RWPE2 (cell line): Measurements from ENCODE around the gene SDE2.
"Not testable (repeated sequence)": the region's sequence is repeated elsewhere in the genome, so short reads cannot be mapped to it uniquely, and the experiment has no call there.

ENCODE experiments used
- ATAC-seq: fragments of 200-7000 bp; cut with Tn5 transposase; 3 replicates; pipeline ENCODE4 v1.9.1; 2021; ENCODE audit warnings: low read depth
- DNase-seq: peaks from one replicate; pipeline ENCODE4 v3.0.0-alpha.2; 2020; ENCODE audit warnings: low spot score
- H3K27ac ChIP-seq: fragments of 450-650 bp; 2 replicates; pipeline ENCODE4 v1.5.1; 2017; ENCODE audit warnings: mild to moderate bottlenecking; ENCODE audit not compliant: poor library complexity, severe bottlenecking
- H3K27me3 ChIP-seq: fragments of 250-450 bp; sonication (Bioruptor Pico); 2 replicates; pipeline ENCODE4 v1.5.1; 2021; ENCODE audit warnings: mild to moderate bottlenecking, moderate library complexity; ENCODE audit not compliant: insufficient read depth, poor library complexity, severe bottlenecking
- H3K36me3 ChIP-seq: fragments of 250-450 bp; sonication (Bioruptor Pico); 2 replicates; pipeline ENCODE4 v1.5.1; 2020; ENCODE audit warnings: low read depth, mild to moderate bottlenecking, moderate library complexity
- H3K4me1 ChIP-seq: fragments of 250-450 bp; sonication (Bioruptor Pico); 2 replicates; pipeline ENCODE4 v1.5.1; 2021; ENCODE audit warnings: mild to moderate bottlenecking, moderate library complexity; ENCODE audit not compliant: insufficient read depth, poor library complexity, severe bottlenecking
- H3K4me3 ChIP-seq: fragments of 250-450 bp; sonication (Bioruptor Pico); 2 replicates; pipeline ENCODE4 v1.5.1; 2021; ENCODE audit warnings: mild to moderate bottlenecking, moderate library complexity; ENCODE audit not compliant: severe bottlenecking
- H3K9me3 ChIP-seq: fragments of 250-450 bp; sonication (Bioruptor Pico); 2 replicates; pipeline ENCODE4 v1.5.1; 2021; ENCODE audit warnings: mild to moderate bottlenecking, moderate library complexity; ENCODE audit not compliant: severe bottlenecking
- CTCF ChIP-seq: fragments of 450-650 bp; IDR thresholded peaks from one replicate; pipeline ENCODE4 v1.5.1; 2017; ENCODE audit warnings: mild to moderate bottlenecking, moderate library complexity; ENCODE audit not compliant: poor library complexity, severe bottlenecking

Gene SDE2

GRCh38 chr1:225943582-225943981, 55.6 kb downstream of the SDE2 start:
- ATAC-seq (no peak), DNase-seq (no peak)
- no peak for TF ChIP-seq CTCF
- no peaks in the 10 kb centered on the region for H3K36me3 ChIP-seq
- H3K4me3 ChIP-seq = no peak overlapping the region
- H3K4me1 ChIP-seq = no peaks in the 10 kb centered on the region
- H3K27ac ChIP-seq = no peak overlapping the region
- H3K27me3 ChIP-seq = no peaks in the 10 kb centered on the region
- no peaks in the 10 kb centered on the region for H3K9me3 ChIP-seq

- Histone ChIP-seq H3K4me3 (no peak overlapping the region), H3K4me1 (no peaks in the 10 kb centered on the region), H3K9me3 (no peaks in the 10 kb centered on the region), H3K36me3 (no peaks in the 10 kb centered on the region), H3K27ac (no peak overlapping the region), H3K27me3 (no peaks in the 10 kb centered on the region)
- DNase-seq (no peak), ATAC-seq (no peak)
- no peak for TF ChIP-seq CTCF
Observed at GRCh38 chr1:225942574-225942973, 56.6 kb downstream of the SDE2 start.

- no peak for ATAC-seq
- Histone ChIP-seq H3K27ac (no peak overlapping the region), H3K4me3 (no peak overlapping the region), H3K36me3 (no peaks in the 10 kb centered on the region), H3K4me1 (no peaks in the 10 kb centered on the region), H3K27me3 (no peaks in the 10 kb centered on the region), H3K9me3 (no peaks in the 10 kb centered on the region)
- no peak for DNase-seq
- TF ChIP-seq CTCF = no peak
Observed at GRCh38 chr1:225941942-225942222, 57.3 kb downstream of the SDE2 start.

- Histone ChIP-seq H3K4me1 (no peaks in the 10 kb centered on the region), H3K27me3 (no peaks in the 10 kb centered on the region), H3K9me3 (no peaks in the 10 kb centered on the region), H3K4me3 (no peak within 1 kb of the TSS), H3K27ac (no peak within 1 kb of the TSS), H3K36me3 (no peaks in the 10 kb centered on the region)
- no peak for ATAC-seq
- no peak for TF ChIP-seq CTCF
- no peak for DNase-seq
Observed at GRCh38 chr1:225941187-225941941, 57.8 kb downstream of the SDE2 start, which contains the start of gene LEFTY2. Gene LEFTY2, minus strand, starts transcription at chr1:225941220. Its CDS starts 80 bp downstream, at chr1:225941140.

GRCh38 chr1:225940385-225941151, 58.6 kb downstream of the SDE2 start:
- H3K4me3 ChIP-seq = no peak overlapping the region
- no peak for TF ChIP-seq CTCF
- H3K9me3 ChIP-seq = no peaks in the 10 kb centered on the region
- H3K27me3 ChIP-seq = no peaks in the 10 kb centered on the region
- H3K4me1 ChIP-seq = no peaks in the 10 kb centered on the region
- H3K27ac ChIP-seq = no peak overlapping the region
- H3K36me3 ChIP-seq = no peaks in the 10 kb centered on the region
- ATAC-seq = no peak
- no peak for DNase-seq

GRCh38 chr1:225939939-225940310, 59.2 kb downstream of the SDE2 start:
- H3K4me3 ChIP-seq, ATAC-seq: not testable (repeated sequence)

More at GRCh38 chr1:225939939-225940310, 59.2 kb downstream of the SDE2 start:
- not testable (repeated sequence) for H3K27me3 ChIP-seq, H3K9me3 ChIP-seq, H3K36me3 ChIP-seq, DNase-seq, H3K27ac ChIP-seq, H3K4me1 ChIP-seq
